ACC112 (cell line): ENCODE data around the gene AKR1E2.

Experiments used
- H2AFZ ChIP-seq: fragments of 200-600 bp; sonication (generic); one replicate; pipeline ENCODE4 v1.6.0; 2017; ENCODE audit warnings: antibody characterized with exemption, low read length; ENCODE audit not compliant: unreplicated experiment
- H3K27ac ChIP-seq: fragments of 200-600 bp; sonication (generic); 2 replicates; pipeline ENCODE4 v1.5.1; 2014; ENCODE audit warnings: low read depth, mild to moderate bottlenecking, antibody characterized with exemption, low read length, moderate library complexity
- H3K27me3 ChIP-seq: fragments of 200-600 bp; sonication (generic); 2 replicates; pipeline ENCODE4 v1.6.1; 2014; ENCODE audit warnings: mild to moderate bottlenecking, antibody characterized with exemption, low read length, moderate library complexity, mixed read lengths; ENCODE audit not compliant: insufficient read depth
- H3K36me3 ChIP-seq: fragments of 200-600 bp; sonication (generic); 2 replicates; pipeline ENCODE4 v1.6.1; 2016; ENCODE audit warnings: mild to moderate bottlenecking, antibody characterized with exemption, low read length, moderate library complexity, mixed read lengths; ENCODE audit not compliant: insufficient read depth
- H3K4me1 ChIP-seq: fragments of 200-600 bp; sonication (generic); one replicate; pipeline ENCODE4 v1.6.1; 2016; ENCODE audit warnings: low read length, mixed read lengths; ENCODE audit not compliant: insufficient read depth, unreplicated experiment, control insufficient read depth
- H3K4me3 ChIP-seq: fragments of 200-600 bp; sonication (generic); 2 replicates; pipeline ENCODE4 v1.5.1; 2014; ENCODE audit warnings: mild to moderate bottlenecking, low read depth, low read length
- H3K79me2 ChIP-seq: fragments of 200-600 bp; sonication (generic); one replicate; pipeline ENCODE4 v1.6.0; 2016; ENCODE audit warnings: low read length; ENCODE audit not compliant: control insufficient read depth, unreplicated experiment, insufficient read depth

Gene AKR1E2

DNA sequence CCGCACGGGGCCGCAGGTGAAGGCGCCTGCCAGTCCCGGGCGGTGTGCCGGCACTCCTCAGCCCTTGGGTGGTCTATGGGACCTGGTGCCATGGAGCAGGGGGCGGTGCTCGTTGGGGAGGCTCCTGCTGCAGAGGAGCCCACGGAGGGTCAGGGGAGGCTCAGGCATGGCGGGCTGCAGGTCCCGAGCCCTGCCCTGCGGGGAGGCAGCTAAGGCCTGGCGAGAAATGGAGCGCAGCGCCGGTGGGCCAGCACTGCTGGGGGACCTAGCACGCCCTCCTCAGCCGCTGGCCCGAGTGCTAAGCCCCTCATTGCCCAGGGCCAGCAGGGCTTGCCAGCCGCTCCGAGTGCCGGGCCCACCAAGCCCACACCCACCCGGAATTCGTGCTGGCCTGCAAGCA is 18.9 kb downstream of the AKR1E2 start:
- Histone ChIP-seq H3K36me3 (no peaks in the 10 kb centered on the region), H3K4me1 (peaks cover 19% of the 10 kb centered on the region), H3K79me2 (no peaks in the 10 kb centered on the region), H3K4me3 (no peak overlapping the region), H2AFZ (no peak overlapping the region), H3K27me3 (no peaks in the 10 kb centered on the region), H3K27ac (no peak overlapping the region)

- Histone ChIP-seq H3K36me3 (no peaks in the 10 kb centered on the region), H2AFZ (no peak overlapping the region), H3K27ac (no peak overlapping the region)
These were observed 19.8 kb downstream of the AKR1E2 start for GRCh38 chr10:4845766-4846165.

DNA sequence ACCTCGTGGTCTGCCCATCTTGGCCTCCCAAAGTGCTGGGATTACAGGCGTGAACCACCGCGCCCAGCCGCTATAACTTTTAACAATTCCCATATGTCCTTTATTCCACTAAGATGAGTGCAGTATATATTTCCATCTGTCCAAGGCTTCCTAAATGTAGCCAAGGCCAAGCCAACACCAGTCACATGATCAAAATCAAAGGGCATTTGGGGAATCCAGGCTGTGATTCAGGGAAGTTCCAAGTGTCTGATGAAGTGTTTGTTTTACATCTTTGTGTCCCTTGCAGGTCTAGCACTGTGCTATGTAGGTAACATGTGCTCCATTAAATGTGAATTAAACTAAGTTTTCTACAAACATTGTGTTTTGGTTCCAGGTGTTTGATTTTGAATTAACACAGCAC is 20.8 kb downstream of the AKR1E2 start:
- no peaks in the 10 kb centered on the region for H3K36me3 ChIP-seq
- H2AFZ ChIP-seq = peak overlapping the region; percentile 69
- H3K27ac ChIP-seq = peak overlapping the region; percentile 68
- no peak overlapping the region; the same call in 1 of the 2 replicates for H3K4me3 ChIP-seq
- H3K27me3 ChIP-seq = no peaks in the 10 kb centered on the region
- H3K79me2 ChIP-seq = no peaks in the 10 kb centered on the region
- peaks cover 22% of the 10 kb centered on the region for H3K4me1 ChIP-seq

More at GRCh38 chr10:4845766-4846165, 19.8 kb downstream of the AKR1E2 start:
- Histone ChIP-seq H3K79me2 (no peaks in the 10 kb centered on the region), H3K27me3 (no peaks in the 10 kb centered on the region), H3K4me1 (peaks cover 22% of the 10 kb centered on the region), H3K4me3 (no peak overlapping the region)

DNA sequence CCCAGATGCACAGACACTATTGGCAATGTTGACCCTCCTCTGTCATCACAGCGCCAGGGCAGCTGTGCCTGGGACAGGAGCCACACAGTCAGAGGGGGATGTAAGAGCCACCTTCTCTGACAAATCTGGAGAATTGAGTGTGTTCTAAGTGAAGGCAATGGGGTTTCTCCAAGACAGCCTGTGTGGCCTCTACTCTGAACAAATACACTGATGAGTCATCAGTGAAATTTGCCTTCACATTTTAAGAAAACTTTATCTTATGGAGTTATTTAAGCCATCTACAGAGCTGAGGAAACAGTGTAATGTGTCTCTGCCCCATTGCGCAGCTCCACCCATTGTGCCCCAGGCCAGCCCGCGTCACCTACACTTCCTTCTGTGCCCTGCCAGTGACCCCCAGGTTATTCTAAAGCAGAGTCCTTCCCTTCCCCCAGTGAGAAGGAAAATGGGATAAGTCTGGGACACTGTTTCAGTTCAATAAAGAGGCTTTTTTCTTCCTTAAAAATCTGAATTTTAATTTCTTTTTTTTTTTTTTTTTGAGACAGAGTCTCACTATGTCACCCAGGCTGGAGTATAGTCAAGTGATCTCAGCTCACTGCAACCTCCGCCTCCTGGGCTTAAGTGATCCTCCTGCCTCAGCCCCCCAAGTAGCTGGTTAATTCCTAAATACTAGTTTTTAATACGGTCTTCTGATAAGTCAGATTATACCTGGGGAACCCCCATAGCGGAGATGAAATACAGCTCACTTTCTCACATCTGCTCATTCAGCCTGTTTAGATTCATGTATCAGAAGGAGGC is 21.8 kb downstream of the AKR1E2 start:
- H3K27ac ChIP-seq = peak overlapping the region; percentile 68

DNA sequence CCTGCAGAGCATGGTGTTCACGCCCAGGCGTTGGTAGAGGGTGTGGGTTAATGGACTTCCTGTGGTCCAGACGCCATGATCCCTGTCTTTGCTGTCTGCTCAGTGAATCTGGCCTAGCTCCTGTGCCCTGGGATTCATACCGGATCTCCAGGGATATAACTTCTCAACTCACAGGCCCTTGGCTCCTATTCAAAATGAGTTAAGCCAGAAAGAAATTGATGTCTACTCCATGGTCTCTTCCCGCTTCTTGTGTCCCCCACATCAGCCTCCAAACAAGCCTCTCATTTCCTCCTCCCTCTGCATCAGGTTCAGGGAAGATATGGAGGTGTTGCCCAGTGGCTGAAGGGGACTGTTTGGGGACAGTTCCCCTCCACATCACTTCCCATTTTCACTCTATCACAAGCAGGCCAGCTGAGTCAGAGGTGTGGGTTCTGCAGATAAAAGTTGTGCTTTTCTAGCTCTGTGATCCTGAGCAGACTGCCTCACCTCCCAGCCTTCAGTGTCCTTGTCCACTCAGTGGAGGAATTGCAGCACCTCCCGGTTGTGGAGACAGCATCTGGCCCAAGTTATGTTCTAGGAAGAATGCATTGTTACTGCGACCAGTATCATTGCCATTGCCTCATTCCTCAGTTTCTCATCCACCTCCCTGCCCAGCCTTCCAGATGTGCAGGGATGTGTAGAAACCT is 22.5 kb downstream of the AKR1E2 start:
- no peak overlapping the region for H3K4me3 ChIP-seq

More for the DNA sequence above, 21.8 kb downstream of the AKR1E2 start:
- Histone ChIP-seq H3K4me3 (no peak overlapping the region), H2AFZ (peak overlapping the region; percentile 74), H3K79me2 (no peaks in the 10 kb centered on the region), H3K27me3 (no peaks in the 10 kb centered on the region), H3K36me3 (no peaks in the 10 kb centered on the region), H3K4me1 (peaks cover 22% of the 10 kb centered on the region)

GRCh38 chr10:4849042-4849402 is 23.0 kb downstream of the AKR1E2 start:
- H2AFZ ChIP-seq = no peak overlapping the region
- H3K36me3 ChIP-seq = no peaks in the 10 kb centered on the region
- no peaks in the 10 kb centered on the region for H3K79me2 ChIP-seq
- H3K27me3 ChIP-seq = no peaks in the 10 kb centered on the region
- no peak overlapping the region for H3K4me3 ChIP-seq
- peaks cover 22% of the 10 kb centered on the region for H3K4me1 ChIP-seq
- H3K27ac ChIP-seq = no peak overlapping the region

More for the DNA sequence above, 22.5 kb downstream of the AKR1E2 start:
- Histone ChIP-seq H3K27me3 (no peaks in the 10 kb centered on the region), H2AFZ (peak overlapping the region; percentile 66), H3K36me3 (no peaks in the 10 kb centered on the region), H3K4me1 (peaks cover 22% of the 10 kb centered on the region), H3K27ac (peak overlapping the region; percentile 68), H3K79me2 (no peaks in the 10 kb centered on the region)

DNA sequence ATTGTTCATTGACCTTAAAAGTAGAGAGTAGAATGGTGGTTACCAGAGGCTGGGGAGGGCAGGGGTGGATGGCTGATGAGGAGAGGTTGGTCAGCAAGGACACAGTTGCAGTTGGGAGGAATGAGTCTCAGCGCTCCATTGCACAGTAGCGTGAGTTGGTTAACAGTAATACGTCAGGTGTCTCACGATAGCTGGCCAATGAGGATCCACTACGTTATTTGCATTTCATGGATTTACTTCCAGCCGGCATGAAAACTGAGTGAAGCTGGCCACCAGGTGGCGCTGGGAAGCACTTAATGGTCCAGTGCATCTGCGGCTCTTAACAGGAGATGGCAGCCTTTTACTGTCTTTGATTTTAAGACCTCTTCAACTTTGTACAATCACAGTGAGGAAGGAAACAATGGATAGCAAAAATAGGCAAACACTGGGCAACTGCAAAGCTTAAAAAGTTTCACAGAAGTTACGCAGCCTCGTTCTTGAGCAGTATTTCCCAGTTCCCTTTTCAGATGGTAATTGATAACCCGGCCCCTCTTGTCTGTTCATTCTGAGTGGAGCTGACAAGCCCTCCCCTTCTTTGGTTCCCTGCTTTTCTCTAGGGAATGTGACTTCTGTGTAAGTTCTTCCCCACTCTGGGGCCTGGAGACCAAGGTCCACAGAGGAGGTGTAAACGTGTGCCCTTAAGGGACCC is 23.7 kb downstream of the AKR1E2 start:
- H3K79me2 ChIP-seq = no peaks in the 10 kb centered on the region
- no peaks in the 10 kb centered on the region for H3K36me3 ChIP-seq
- no peak overlapping the region for H3K27ac ChIP-seq
- H3K27me3 ChIP-seq = no peaks in the 10 kb centered on the region
- H3K4me3 ChIP-seq = no peak overlapping the region
- H3K4me1 ChIP-seq = peaks cover 22% of the 10 kb centered on the region
- peak overlapping the region; percentile 0 for H2AFZ ChIP-seq

GRCh38 chr10:4850397-4850796 is 24.4 kb downstream of the AKR1E2 start:
- H3K27ac ChIP-seq = no peak overlapping the region
- peaks cover 22% of the 10 kb centered on the region for H3K4me1 ChIP-seq
- H3K79me2 ChIP-seq = no peaks in the 10 kb centered on the region
- no peak overlapping the region for H2AFZ ChIP-seq
- H3K27me3 ChIP-seq = no peaks in the 10 kb centered on the region
- no peaks in the 10 kb centered on the region for H3K36me3 ChIP-seq
- H3K4me3 ChIP-seq = no peak overlapping the region

DNA sequence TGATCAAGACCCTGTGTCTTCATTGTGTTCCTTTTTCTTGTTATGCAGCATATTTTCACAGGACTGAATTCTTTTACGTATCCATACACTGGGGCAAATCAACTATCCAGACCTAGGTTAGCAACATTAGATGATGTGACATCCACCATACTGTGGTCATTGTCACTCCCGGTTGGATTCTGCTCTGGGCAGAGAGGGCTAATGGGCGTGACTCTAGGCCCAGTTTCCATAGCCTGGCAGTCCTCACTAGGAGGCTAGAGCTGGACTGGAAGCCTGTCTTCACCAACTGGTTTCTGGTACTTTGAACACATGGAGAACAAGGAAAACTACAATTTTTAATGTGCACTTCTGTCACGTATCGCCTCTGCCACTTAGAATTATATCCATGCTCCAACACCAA is 25.2 kb downstream of the AKR1E2 start:
- Histone ChIP-seq H3K27ac (no peak overlapping the region), H3K36me3 (no peaks in the 10 kb centered on the region), H3K79me2 (no peaks in the 10 kb centered on the region), H2AFZ (no peak overlapping the region), H3K4me1 (peaks cover 22% of the 10 kb centered on the region), H3K4me3 (no peak overlapping the region), H3K27me3 (no peaks in the 10 kb centered on the region)

- H3K4me1 ChIP-seq = peaks cover 19% of the 10 kb centered on the region
- H2AFZ ChIP-seq = no peak overlapping the region
- no peaks in the 10 kb centered on the region for H3K27me3 ChIP-seq
- H3K36me3 ChIP-seq = no peaks in the 10 kb centered on the region
- H3K79me2 ChIP-seq = no peaks in the 10 kb centered on the region
- H3K4me3 ChIP-seq = no peak overlapping the region
- H3K27ac ChIP-seq = no peak overlapping the region
These were observed 25.8 kb downstream of the AKR1E2 start for GRCh38 chr10:4851846-4852245.
